A549 (cell line): ENCODE measurements around the gene ZBTB1. TPM values are rescaled to one million over a fixed set of nuclear protein-coding genes. Genes with fewer than 3 reads are reported as not detected.

ENCODE experiments used
- ATAC-seq, 2 experiments: fragments of 200-7000 bp in 1 of 2; fragments of >200 bp in 1 of 2; cut with Nextera tagmentation in 1 of 2; cut with Tn5 transposase in 1 of 2; 3 replicates each; pipeline versions ENCODE4 v1.8.0 to v1.9.1; 2018 to 2020; ENCODE audit warnings: mild to moderate bottlenecking in 1 of 2, moderate library complexity in 1 of 2
- CTCF ChIA-PET: fragments of 300-600 bp; sonication (Branson Sonifier 250); formaldehyde crosslinking; extraction: SDS; loops from one replicate; lab custom pipeline; 2021; ENCODE audit warnings: antibody characterized with exemption, inconsistent platforms; lab: Yijun Ruan, JAX
- POLR2A ChIA-PET: fragments of 350-600 bp; formaldehyde crosslinking; extraction: SDS; loops from one replicate; lab custom pipeline; 2021; ENCODE audit warnings: antibody characterized with exemption, inconsistent platforms; lab: Yijun Ruan, JAX
- DNase-seq, 2 experiments: peaks; one replicate each; pipeline versions ENCODE4 v3.0.0 to v3.0.0-alpha.2; 2011 to 2016; ENCODE audit warnings: low read depth in 1 of 2, low spot score in 1 of 2
- FAIRE-seq: peaks from 2 replicates; lab custom pipeline; 2011; peaks lifted over from hg19 to GRCh38; lab: Jason Lieb, UNC
- H3K27ac ChIP-seq, 2 experiments: fragments of >200 bp; sonication (Bioruptor Twin); formaldehyde crosslinking; 3 replicates each; pipeline ENCODE4 v1.5.1; 2016 to 2017
- H3K4me1 ChIP-seq: fragments of >200 bp; sonication (Bioruptor Twin); formaldehyde crosslinking; 3 replicates; pipeline ENCODE4 v1.6.1; 2016
- H3K4me2 ChIP-seq: fragments of >200 bp; sonication (Bioruptor Twin); formaldehyde crosslinking; 3 replicates; pipeline ENCODE4 v1.6.1; 2016
- H3K4me3 ChIP-seq: fragments of >200 bp; sonication (Bioruptor Twin); formaldehyde crosslinking; 3 replicates; pipeline ENCODE4 v1.5.1; 2016
- H3K9me3 ChIP-seq: fragments of >200 bp; sonication (Bioruptor Twin); formaldehyde crosslinking; 3 replicates; pipeline ENCODE4 v1.6.1; 2016
- ATOH8 ChIP-seq: fragments of 250-450 bp; sonication (Bioruptor Pico); IDR thresholded peaks from 2 replicates; pipeline ENCODE4 v1.5.0; 2020; ENCODE audit warnings: low read depth, mild to moderate bottlenecking, moderate library complexity
- BCL3 ChIP-seq: fragments of >200 bp; sonication (Bioruptor Twin); formaldehyde crosslinking; IDR thresholded peaks from 3 replicates; pipeline ENCODE4 v1.6.1; 2016
- CBX8 ChIP-seq: fragments of 200-600 bp; sonication (generic); IDR thresholded peaks from 2 replicates; pipeline ENCODE4 v1.6.1; 2016
- CHD2 ChIP-seq: fragments of 150-350 bp; IDR thresholded peaks from 2 replicates; pipeline ENCODE4 v1.6.1; 2014; ENCODE audit warnings: low read length; ENCODE audit not compliant: partially characterized antibody
- CTCF ChIP-seq: fragments of >200 bp; sonication (Bioruptor Twin); formaldehyde crosslinking; IDR thresholded peaks from 3 replicates; pipeline ENCODE4 v1.5.1; 2016
- EP300 ChIP-seq, 2 experiments: fragments of >200 bp; sonication (Bioruptor Twin); formaldehyde crosslinking; IDR thresholded peaks; 2 replicates in 1 of 2; 3 replicates in 1 of 2; pipeline ENCODE4 v1.6.1; 2016 to 2017
- ESRRA ChIP-seq: fragments of 150-350 bp; IDR thresholded peaks from 2 replicates; pipeline ENCODE4 v1.6.1; 2014; ENCODE audit warnings: mild to moderate bottlenecking, low read length, borderline replicate concordance
- FOSB ChIP-seq: fragments of 250-450 bp; sonication (Bioruptor Pico); IDR thresholded peaks from 2 replicates; pipeline ENCODE4 v1.5.0; 2020; ENCODE audit warnings: mild to moderate bottlenecking, moderate library complexity
- FOSL2 ChIP-seq, 2 experiments: fragments of 450-650 bp in 1 of 2; fragments of >200 bp in 1 of 2; sonication (Bioruptor Twin) in 1 of 2; formaldehyde crosslinking; IDR thresholded peaks; 2 replicates each; pipeline versions ENCODE4 v1.5.0 to v1.6.1; 2016 to 2020; ENCODE audit warnings: mild to moderate bottlenecking in 1 of 2, moderate library complexity in 1 of 2
- HEYL ChIP-seq: fragments of 250-450 bp; sonication (Bioruptor Pico); IDR thresholded peaks from 2 replicates; pipeline ENCODE4 v1.8.0; 2021; ENCODE audit warnings: mild to moderate bottlenecking, moderate library complexity
- HMGXB4 ChIP-seq: fragments of 250-450 bp; sonication (Bioruptor Pico); IDR thresholded peaks from 2 replicates; pipeline ENCODE4 v1.5.0; 2021; ENCODE audit warnings: mild to moderate bottlenecking, moderate library complexity, borderline replicate concordance
- JUNB ChIP-seq: fragments of >200 bp; sonication (Bioruptor Twin); formaldehyde crosslinking; IDR thresholded peaks from 2 replicates; pipeline ENCODE4 v1.6.1; 2016
- KDM1A ChIP-seq: fragments of 200-600 bp; sonication (generic); IDR thresholded peaks from 2 replicates; pipeline ENCODE4 v1.6.1; 2016; ENCODE audit warnings: low read depth, mild to moderate bottlenecking
- MAFK ChIP-seq: fragments of 450-650 bp; IDR thresholded peaks from 2 replicates; pipeline ENCODE4 v1.6.1; 2014; ENCODE audit not compliant: partially characterized antibody
- NR3C1 ChIP-seq: fragments of >200 bp; sonication (Bioruptor Twin); formaldehyde crosslinking; IDR thresholded peaks from 3 replicates; pipeline ENCODE4 v1.6.1; 2017
- PBX3 ChIP-seq: IDR thresholded peaks from 2 replicates; pipeline ENCODE4 v1.6.1; 2012
- RAD21 ChIP-seq, 2 experiments: fragments of >200 bp in 1 of 2; sonication (Bioruptor Twin) in 1 of 2; formaldehyde crosslinking in 1 of 2; IDR thresholded peaks in 1 of 2; conservative IDR thresholded peaks in 1 of 2; 2 replicates in 1 of 2; 3 replicates in 1 of 2; pipeline ENCODE4 v1.6.1; 2012 to 2018; ENCODE audit warnings: inconsistent platforms in 1 of 2
- RARB ChIP-seq: fragments of 250-450 bp; sonication (Bioruptor Pico); IDR thresholded peaks from 2 replicates; pipeline ENCODE4 v1.8.0; 2021; ENCODE audit warnings: mild to moderate bottlenecking, moderate library complexity
- RNF2 ChIP-seq: fragments of 200-600 bp; sonication (generic); IDR thresholded peaks from 2 replicates; pipeline ENCODE4 v1.6.1; 2016; ENCODE audit warnings: low read depth, mild to moderate bottlenecking, antibody characterized with exemption, moderate library complexity, borderline replicate concordance
- SMC3 ChIP-seq: fragments of >200 bp; sonication (Bioruptor Twin); formaldehyde crosslinking; IDR thresholded peaks from 3 replicates; pipeline ENCODE4 v1.6.1; 2018; ENCODE audit warnings: inconsistent platforms
- TP53 ChIP-seq: fragments of 250-450 bp; sonication (Bioruptor Pico); IDR thresholded peaks from 2 replicates; pipeline ENCODE4 v1.5.0; 2021; ENCODE audit warnings: mild to moderate bottlenecking, moderate library complexity
- USF2 ChIP-seq: fragments of 450-650 bp; IDR thresholded peaks from 2 replicates; pipeline ENCODE4 v1.6.1; 2014; ENCODE audit warnings: antibody characterized with exemption
- ZSCAN20 ChIP-seq: fragments of 250-450 bp; sonication (Bioruptor Pico); IDR thresholded peaks from 2 replicates; pipeline ENCODE4 v1.8.0; 2022; ENCODE audit warnings: mild to moderate bottlenecking, moderate library complexity
- WGBS: methylation state at CpG from one replicate; pipeline ENCODE4 v1.1.6; 2017; ENCODE audit errors: missing lambda C conversion rate; 5-methylcytosine and 5-hydroxymethylcytosine counted together
- polyA plus RNA-seq, 4 experiments: library from polyadenylated mRNA; depleted of rRNA in 3 of 4; stranded (reverse); fragments of >200 nt; fragmentation: RNase III in 1 of 4; extraction: RNeasy Plus Mini Kit Qiagen cat#74134 plus additional on column Dnase treatment in 1 of 4; gene quantifications; 2 replicates in 3 of 4; 3 replicates in 1 of 4; pipeline ENCODE4 v1.2.3, GENCODE V29; 2011 to 2017

Gene ZBTB1
- polyA plus RNA-seq, 2 of the 4 experiments (the other 2 are of a cell fraction): 33.8 to 37.1 TPM

- ChIA-PET CTCF (interaction anchor here (0.8 to 3.3 kb wide), 4 partner anchors 8 to 59 kb away, joined by 3 to 11 read pairs (median 6); no protein-coding TSS in a partner anchor), POLR2A (no interaction called here)
- no peaks in the 10 kb centered on the region for H3K9me3 ChIP-seq
- WGBS: 97% methylated on average over 5 of the region's 5 CpGs
- ATAC-seq: no peak
- no peaks in the 10 kb centered on the region for H3K4me1 ChIP-seq
- H3K27ac ChIP-seq: no peak overlapping the region
- no peak overlapping the region for H3K4me2 ChIP-seq
- TF ChIP-seq KDM1A (no peak), RAD21 (conservative IDR thresholded peaks at IDR 0.05 in 1 of 2, IDR thresholded peaks at IDR 0.05 in 1 of 2) (no peak), FOSL2 (IDR thresholded peaks at IDR 0.05) (no peak), FOSL2 (CRISPR knock-in tag; IDR thresholded peaks at IDR 0.05) (no peak), ESRRA (no peak), CHD2 (no peak), ZSCAN20 (no peak), PBX3 (no peak), HMGXB4 (CRISPR knock-in tag) (no peak), JUNB (no peak), RARB (CRISPR knock-in tag) (no peak), CBX8 (no peak), TP53 (CRISPR knock-in tag) (no peak), CTCF (no peak), HEYL (CRISPR knock-in tag) (no peak), BCL3 (no peak)
- no peak for DNase-seq
- H3K4me3 ChIP-seq: no peak overlapping the region
- FAIRE-seq: no peak
Measured at GRCh38 chr14:64488590-64489099, 15.9 kb upstream of the ZBTB1 start.

- FAIRE-seq: no peak
- Histone ChIP-seq H3K4me3 (no peak overlapping the region), H3K4me1 (no peaks in the 10 kb centered on the region)
- WGBS: 85% methylated on average over 2 of the region's 2 CpGs
- CTCF ChIA-PET: interaction anchor here (0.6 to 1.5 kb wide), 2 partner anchors 46 to 148 kb away, joined by 3 to 5 read pairs; no protein-coding TSS in a partner anchor
- TF ChIP-seq CBX8 (no peak), SMC3 (no peak)
- TF ChIP-seq, all 56 proteins: peak for 0
- no peak for ATAC-seq
- no peak overlapping the region for H3K4me2 ChIP-seq
- no peaks in the 10 kb centered on the region for H3K9me3 ChIP-seq
- DNase-seq: no peak
- POLR2A ChIA-PET: interaction anchor here (0.8 kb wide), 1 partner anchor 147 kb away, joined by 5 read pairs; no protein-coding TSS in a partner anchor
- no peak overlapping the region for H3K27ac ChIP-seq
Measured at GRCh38 chr14:64491637-64492036, 12.9 kb upstream of the ZBTB1 start.

- ChIA-PET POLR2A (no interaction called here), CTCF (interaction anchor here (0.6 to 3.2 kb wide), 3 partner anchors 14 to 271 kb away, joined by 3 to 16 read pairs (median 4); no protein-coding TSS in a partner anchor)
- Histone ChIP-seq H3K4me2 (no peak overlapping the region), H3K27ac (no peak overlapping the region), H3K4me1 (no peaks in the 10 kb centered on the region), H3K4me3 (no peak overlapping the region), H3K9me3 (no peaks in the 10 kb centered on the region)
- no peak for ATAC-seq
- 91% methylated on average over 3 of the region's 3 CpGs for WGBS
- no peak for FAIRE-seq
- DNase-seq: no peak
- no peak for TF ChIP-seq NR3C1
- no peak for TF ChIP-seq ATOH8
- TF ChIP-seq CTCF: no peak
- TF ChIP-seq SMC3: no peak
- no peak for TF ChIP-seq EP300 (IDR thresholded peaks at IDR 0.05)
- no peak for TF ChIP-seq FOSB (CRISPR knock-in tag)
- no peak for TF ChIP-seq USF2
- TF ChIP-seq RNF2: no peak
- no peak for TF ChIP-seq ZSCAN20
- no peak for TF ChIP-seq MAFK
Measured at GRCh38 chr14:64493455-64493854, 11.1 kb upstream of the ZBTB1 start.
